A549 (cell line): ENCODE results near the gene PDCD2L. TPM values are rescaled to one million over a fixed set of nuclear protein-coding genes. Genes with fewer than 3 reads are reported as not detected.

Source experiments
- ATAC-seq, 2 experiments: fragments of 200-7000 bp in 1 of 2; fragments of >200 bp in 1 of 2; cut with Nextera tagmentation in 1 of 2; cut with Tn5 transposase in 1 of 2; 3 replicates each; pipeline versions ENCODE4 v1.8.0 to v1.9.1; 2018 to 2020; ENCODE audit warnings: mild to moderate bottlenecking in 1 of 2, moderate library complexity in 1 of 2
- CTCF ChIA-PET: fragments of 300-600 bp; sonication (Branson Sonifier 250); formaldehyde crosslinking; extraction: SDS; loops from one replicate; lab custom pipeline; 2021; ENCODE audit warnings: antibody characterized with exemption, inconsistent platforms; lab: Yijun Ruan, JAX
- POLR2A ChIA-PET: fragments of 350-600 bp; formaldehyde crosslinking; extraction: SDS; loops from one replicate; lab custom pipeline; 2021; ENCODE audit warnings: antibody characterized with exemption, inconsistent platforms; lab: Yijun Ruan, JAX
- DNase-seq, 2 experiments: peaks; one replicate each; pipeline versions ENCODE4 v3.0.0 to v3.0.0-alpha.2; 2011 to 2016; ENCODE audit warnings: low read depth in 1 of 2, low spot score in 1 of 2
- FAIRE-seq: peaks from 2 replicates; lab custom pipeline; 2011; peaks lifted over from hg19 to GRCh38; lab: Jason Lieb, UNC
- H3K27ac ChIP-seq, 2 experiments: fragments of >200 bp; sonication (Bioruptor Twin); formaldehyde crosslinking; 3 replicates each; pipeline ENCODE4 v1.5.1; 2016 to 2017
- H3K4me1 ChIP-seq: fragments of >200 bp; sonication (Bioruptor Twin); formaldehyde crosslinking; 3 replicates; pipeline ENCODE4 v1.6.1; 2016
- H3K4me2 ChIP-seq: fragments of >200 bp; sonication (Bioruptor Twin); formaldehyde crosslinking; 3 replicates; pipeline ENCODE4 v1.6.1; 2016
- H3K4me3 ChIP-seq: fragments of >200 bp; sonication (Bioruptor Twin); formaldehyde crosslinking; 3 replicates; pipeline ENCODE4 v1.5.1; 2016
- H3K9me3 ChIP-seq: fragments of >200 bp; sonication (Bioruptor Twin); formaldehyde crosslinking; 3 replicates; pipeline ENCODE4 v1.6.1; 2016
- BHLHE40 ChIP-seq: IDR thresholded peaks from 2 replicates; pipeline ENCODE4 v1.6.1; 2012; ENCODE audit warnings: low read depth, low read length, inconsistent platforms
- CBX2 ChIP-seq: fragments of 200-600 bp; sonication (generic); IDR thresholded peaks from 2 replicates; pipeline ENCODE4 v1.6.1; 2016; ENCODE audit warnings: low read depth, mild to moderate bottlenecking, borderline replicate concordance
- CEBPB ChIP-seq, 2 experiments: fragments of >200 bp in 1 of 2; sonication (Bioruptor Twin) in 1 of 2; formaldehyde crosslinking in 1 of 2; IDR thresholded peaks; 2 replicates each; pipeline ENCODE4 v1.6.1; 2012 to 2016
- EP300 ChIP-seq, 2 experiments: fragments of >200 bp; sonication (Bioruptor Twin); formaldehyde crosslinking; IDR thresholded peaks; 2 replicates in 1 of 2; 3 replicates in 1 of 2; pipeline ENCODE4 v1.6.1; 2016 to 2017
- FOSL2 ChIP-seq, 2 experiments: fragments of 450-650 bp in 1 of 2; fragments of >200 bp in 1 of 2; sonication (Bioruptor Twin) in 1 of 2; formaldehyde crosslinking; IDR thresholded peaks; 2 replicates each; pipeline versions ENCODE4 v1.5.0 to v1.6.1; 2016 to 2020; ENCODE audit warnings: mild to moderate bottlenecking in 1 of 2, moderate library complexity in 1 of 2
- HOXA7 ChIP-seq: fragments of 250-450 bp; sonication (Bioruptor Pico); IDR thresholded peaks from 2 replicates; pipeline ENCODE4 v1.5.0; 2020; ENCODE audit warnings: mild to moderate bottlenecking, moderate library complexity
- HOXB5 ChIP-seq: fragments of 250-450 bp; sonication (Bioruptor Pico); IDR thresholded peaks from 2 replicates; pipeline ENCODE4 v1.5.0; 2020; ENCODE audit warnings: mild to moderate bottlenecking, moderate library complexity
- MAFK ChIP-seq: fragments of 450-650 bp; IDR thresholded peaks from 2 replicates; pipeline ENCODE4 v1.6.1; 2014; ENCODE audit not compliant: partially characterized antibody
- MYC ChIP-seq: IDR thresholded peaks from 2 replicates; pipeline ENCODE4 v1.6.1; 2012; ENCODE audit warnings: mild to moderate bottlenecking, inconsistent platforms, low read length, improper control_type of control experiment, borderline replicate concordance
- NPAS2 ChIP-seq: fragments of 250-450 bp; sonication (Bioruptor Pico); IDR thresholded peaks from 2 replicates; pipeline ENCODE4 v1.8.0; 2022; ENCODE audit warnings: mild to moderate bottlenecking, moderate library complexity, borderline replicate concordance
- RCOR1 ChIP-seq: fragments of 150-350 bp; IDR thresholded peaks from 2 replicates; pipeline ENCODE4 v1.6.1; 2014; ENCODE audit warnings: antibody characterized with exemption, low read length, low read depth
- RNF2 ChIP-seq: fragments of 200-600 bp; sonication (generic); IDR thresholded peaks from 2 replicates; pipeline ENCODE4 v1.6.1; 2016; ENCODE audit warnings: low read depth, mild to moderate bottlenecking, antibody characterized with exemption, moderate library complexity, borderline replicate concordance
- SREBF2 ChIP-seq: fragments of 450-650 bp; IDR thresholded peaks from 2 replicates; pipeline ENCODE4 v1.6.1; 2014; ENCODE audit warnings: mild to moderate bottlenecking, moderate library complexity
- ZC3H11A ChIP-seq: fragments of 450-650 bp; IDR thresholded peaks from 2 replicates; pipeline ENCODE4 v1.6.1; 2014; ENCODE audit warnings: antibody characterized with exemption, mild to moderate bottlenecking
- ZNF302 ChIP-seq: fragments of 250-450 bp; sonication (Bioruptor Pico); IDR thresholded peaks from 2 replicates; pipeline ENCODE4 v1.9.0; 2021; ENCODE audit warnings: inconsistent platforms, mild to moderate bottlenecking, moderate library complexity
- WGBS: methylation state at CpG from one replicate; pipeline ENCODE4 v1.1.6; 2017; ENCODE audit errors: missing lambda C conversion rate; 5-methylcytosine and 5-hydroxymethylcytosine counted together
- polyA plus RNA-seq, 4 experiments: library from polyadenylated mRNA; depleted of rRNA in 3 of 4; stranded (reverse); fragments of >200 nt; fragmentation: RNase III in 1 of 4; extraction: RNeasy Plus Mini Kit Qiagen cat#74134 plus additional on column Dnase treatment in 1 of 4; gene quantifications; 2 replicates in 3 of 4; 3 replicates in 1 of 4; pipeline ENCODE4 v1.2.3, GENCODE V29; 2011 to 2017
- TF ChIP-seq, protein P1 (sequence below): fragments of >200 bp; sonication (Bioruptor Twin); formaldehyde crosslinking; IDR thresholded peaks from 3 replicates; pipeline ENCODE4 v1.5.1; 2016
- TF ChIP-seq, protein P2 (sequence below): fragments of 150-350 bp; IDR thresholded peaks from 2 replicates; pipeline ENCODE4 v1.6.1; 2014; ENCODE audit warnings: low read depth, mild to moderate bottlenecking, low read length
- TF ChIP-seq, protein P3 (sequence below): IDR thresholded peaks from 2 replicates; pipeline ENCODE4 v1.6.1; 2012
- TF ChIP-seq, protein P4 (sequence below): fragments of 200-600 bp; sonication (generic); IDR thresholded peaks from 2 replicates; pipeline ENCODE4 v1.6.1; 2016; ENCODE audit warnings: antibody characterized with exemption, mild to moderate bottlenecking, moderate library complexity
- TF ChIP-seq, protein P5 (sequence below): fragments of 250-450 bp; sonication (Bioruptor Pico); IDR thresholded peaks from 2 replicates; pipeline ENCODE4 v1.5.0; 2020; ENCODE audit warnings: low read depth, mild to moderate bottlenecking, moderate library complexity

Gene PDCD2L
- polyA plus RNA-seq, 2 of the 4 experiments (the other 2 are of a cell fraction), result 31.5 to 68.9 TPM

DNA sequence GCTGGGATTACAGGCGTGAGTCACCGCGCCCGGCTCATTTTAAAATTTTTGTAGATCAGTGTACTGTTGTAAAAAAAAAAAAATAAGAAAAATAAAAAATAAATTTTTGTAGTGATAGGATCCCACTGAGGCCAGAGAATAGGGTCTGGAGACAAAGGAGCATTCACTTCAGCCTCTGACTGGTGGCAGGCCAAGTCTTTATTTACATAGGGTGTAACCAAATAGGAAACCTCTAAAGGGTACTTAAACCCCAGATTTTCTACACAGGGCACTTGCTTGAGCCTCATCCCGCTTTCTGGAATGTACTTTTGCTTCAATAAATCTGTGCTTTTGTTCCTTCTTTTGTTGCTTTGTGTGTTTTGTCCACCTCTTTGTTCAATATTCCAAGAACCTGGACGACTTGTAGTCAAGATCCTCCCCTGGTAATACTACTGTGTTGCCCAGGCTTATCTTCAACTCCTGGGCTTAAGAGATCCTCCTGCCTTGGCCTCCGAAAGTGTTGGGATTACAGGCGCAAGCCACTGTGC is 2.1 kb upstream of the PDCD2L start:
- DNase-seq (peak in 1 of 2 experiments; percentile 39), FAIRE-seq (no peak), ATAC-seq (no peak)
- WGBS, result 77% methylated on average over 8 of the region's 8 CpGs
- POLR2A ChIA-PET, result interaction anchor here (0.7 kb wide), 1 partner anchor 26 kb away, joined by 3 read pairs; the partner anchor contains the start of gene UBA2
- H3K4me1 ChIP-seq, result peaks cover 17% of the 10 kb centered on the region; the same call in 2 of the 3 replicates
- H3K4me3 ChIP-seq, result no peak overlapping the region
- H3K9me3 ChIP-seq, result no peaks in the 10 kb centered on the region
- TF ChIP-seq ZNF302 (CRISPR knock-in tag) (no peak), CBX2 (no peak), RCOR1 (no peak), HOXA7 (no peak), BHLHE40 (no peak), MYC (no peak), FOSL2 (IDR thresholded peaks at IDR 0.05) (no peak), FOSL2 (CRISPR knock-in tag; IDR thresholded peaks at IDR 0.05) (no peak), NPAS2 (CRISPR knock-in tag) (no peak), SREBF2 (no peak), CEBPB (IDR thresholded peaks at IDR 0.05) (no peak), ZC3H11A (no peak), HOXB5 (CRISPR knock-in tag) (no peak), RNF2 (no peak), MAFK (no peak), EP300 (IDR thresholded peaks at IDR 0.05) (no peak)
- TF ChIP-seq, protein P1, sequence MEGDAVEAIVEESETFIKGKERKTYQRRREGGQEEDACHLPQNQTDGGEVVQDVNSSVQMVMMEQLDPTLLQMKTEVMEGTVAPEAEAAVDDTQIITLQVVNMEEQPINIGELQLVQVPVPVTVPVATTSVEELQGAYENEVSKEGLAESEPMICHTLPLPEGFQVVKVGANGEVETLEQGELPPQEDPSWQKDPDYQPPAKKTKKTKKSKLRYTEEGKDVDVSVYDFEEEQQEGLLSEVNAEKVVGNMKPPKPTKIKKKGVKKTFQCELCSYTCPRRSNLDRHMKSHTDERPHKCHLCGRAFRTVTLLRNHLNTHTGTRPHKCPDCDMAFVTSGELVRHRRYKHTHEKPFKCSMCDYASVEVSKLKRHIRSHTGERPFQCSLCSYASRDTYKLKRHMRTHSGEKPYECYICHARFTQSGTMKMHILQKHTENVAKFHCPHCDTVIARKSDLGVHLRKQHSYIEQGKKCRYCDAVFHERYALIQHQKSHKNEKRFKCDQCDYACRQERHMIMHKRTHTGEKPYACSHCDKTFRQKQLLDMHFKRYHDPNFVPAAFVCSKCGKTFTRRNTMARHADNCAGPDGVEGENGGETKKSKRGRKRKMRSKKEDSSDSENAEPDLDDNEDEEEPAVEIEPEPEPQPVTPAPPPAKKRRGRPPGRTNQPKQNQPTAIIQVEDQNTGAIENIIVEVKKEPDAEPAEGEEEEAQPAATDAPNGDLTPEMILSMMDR, result no peak
- TF ChIP-seq, protein P2, sequence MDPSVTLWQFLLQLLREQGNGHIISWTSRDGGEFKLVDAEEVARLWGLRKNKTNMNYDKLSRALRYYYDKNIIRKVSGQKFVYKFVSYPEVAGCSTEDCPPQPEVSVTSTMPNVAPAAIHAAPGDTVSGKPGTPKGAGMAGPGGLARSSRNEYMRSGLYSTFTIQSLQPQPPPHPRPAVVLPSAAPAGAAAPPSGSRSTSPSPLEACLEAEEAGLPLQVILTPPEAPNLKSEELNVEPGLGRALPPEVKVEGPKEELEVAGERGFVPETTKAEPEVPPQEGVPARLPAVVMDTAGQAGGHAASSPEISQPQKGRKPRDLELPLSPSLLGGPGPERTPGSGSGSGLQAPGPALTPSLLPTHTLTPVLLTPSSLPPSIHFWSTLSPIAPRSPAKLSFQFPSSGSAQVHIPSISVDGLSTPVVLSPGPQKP, result no peak
- TF ChIP-seq, protein P3, sequence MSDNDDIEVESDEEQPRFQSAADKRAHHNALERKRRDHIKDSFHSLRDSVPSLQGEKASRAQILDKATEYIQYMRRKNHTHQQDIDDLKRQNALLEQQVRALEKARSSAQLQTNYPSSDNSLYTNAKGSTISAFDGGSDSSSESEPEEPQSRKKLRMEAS, result no peak
- TF ChIP-seq, protein P4, sequence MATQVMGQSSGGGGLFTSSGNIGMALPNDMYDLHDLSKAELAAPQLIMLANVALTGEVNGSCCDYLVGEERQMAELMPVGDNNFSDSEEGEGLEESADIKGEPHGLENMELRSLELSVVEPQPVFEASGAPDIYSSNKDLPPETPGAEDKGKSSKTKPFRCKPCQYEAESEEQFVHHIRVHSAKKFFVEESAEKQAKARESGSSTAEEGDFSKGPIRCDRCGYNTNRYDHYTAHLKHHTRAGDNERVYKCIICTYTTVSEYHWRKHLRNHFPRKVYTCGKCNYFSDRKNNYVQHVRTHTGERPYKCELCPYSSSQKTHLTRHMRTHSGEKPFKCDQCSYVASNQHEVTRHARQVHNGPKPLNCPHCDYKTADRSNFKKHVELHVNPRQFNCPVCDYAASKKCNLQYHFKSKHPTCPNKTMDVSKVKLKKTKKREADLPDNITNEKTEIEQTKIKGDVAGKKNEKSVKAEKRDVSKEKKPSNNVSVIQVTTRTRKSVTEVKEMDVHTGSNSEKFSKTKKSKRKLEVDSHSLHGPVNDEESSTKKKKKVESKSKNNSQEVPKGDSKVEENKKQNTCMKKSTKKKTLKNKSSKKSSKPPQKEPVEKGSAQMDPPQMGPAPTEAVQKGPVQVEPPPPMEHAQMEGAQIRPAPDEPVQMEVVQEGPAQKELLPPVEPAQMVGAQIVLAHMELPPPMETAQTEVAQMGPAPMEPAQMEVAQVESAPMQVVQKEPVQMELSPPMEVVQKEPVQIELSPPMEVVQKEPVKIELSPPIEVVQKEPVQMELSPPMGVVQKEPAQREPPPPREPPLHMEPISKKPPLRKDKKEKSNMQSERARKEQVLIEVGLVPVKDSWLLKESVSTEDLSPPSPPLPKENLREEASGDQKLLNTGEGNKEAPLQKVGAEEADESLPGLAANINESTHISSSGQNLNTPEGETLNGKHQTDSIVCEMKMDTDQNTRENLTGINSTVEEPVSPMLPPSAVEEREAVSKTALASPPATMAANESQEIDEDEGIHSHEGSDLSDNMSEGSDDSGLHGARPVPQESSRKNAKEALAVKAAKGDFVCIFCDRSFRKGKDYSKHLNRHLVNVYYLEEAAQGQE, result no peak
- TF ChIP-seq, protein P5, sequence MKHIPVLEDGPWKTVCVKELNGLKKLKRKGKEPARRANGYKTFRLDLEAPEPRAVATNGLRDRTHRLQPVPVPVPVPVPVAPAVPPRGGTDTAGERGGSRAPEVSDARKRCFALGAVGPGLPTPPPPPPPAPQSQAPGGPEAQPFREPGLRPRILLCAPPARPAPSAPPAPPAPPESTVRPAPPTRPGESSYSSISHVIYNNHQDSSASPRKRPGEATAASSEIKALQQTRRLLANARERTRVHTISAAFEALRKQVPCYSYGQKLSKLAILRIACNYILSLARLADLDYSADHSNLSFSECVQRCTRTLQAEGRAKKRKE, result no peak
- TF ChIP-seq, all 56 proteins: peak for 0
- peak overlapping the region in 1 of 2 experiments; percentile 20; a peak in 1 of 6 replicates for H3K27ac ChIP-seq
- CTCF ChIA-PET, result interaction anchor here (1.1 to 1.5 kb wide), 4 partner anchors 8 to 43 kb away, joined by 3 to 4 read pairs (median 3); no protein-coding TSS in a partner anchor
- H3K4me2 ChIP-seq, result peak overlapping the region; percentile 4; the same call in 2 of the 3 replicates
